Lower leg skin (tissue), 3 donors: ENCODE data around the gene LAMP5.

Source experiments
- POLR2A ChIP-seq, 2 donors: fragments of 450-650 bp; IDR thresholded peaks; one replicate each; pipeline ENCODE4 v1.6.1; 2016 to 2017; ENCODE audit warnings: antibody characterized with exemption in 2 of 2, mild to moderate bottlenecking in 1 of 2, moderate library complexity in 1 of 2
- TF ChIP-seq, protein P1 (sequence below), 3 donors: fragments of 450-650 bp; IDR thresholded peaks; one replicate each; pipeline ENCODE4 v1.5.1; 2016; ENCODE audit warnings: antibody characterized with exemption in 3 of 3, mild to moderate bottlenecking in 3 of 3, moderate library complexity in 2 of 3

DNA sequence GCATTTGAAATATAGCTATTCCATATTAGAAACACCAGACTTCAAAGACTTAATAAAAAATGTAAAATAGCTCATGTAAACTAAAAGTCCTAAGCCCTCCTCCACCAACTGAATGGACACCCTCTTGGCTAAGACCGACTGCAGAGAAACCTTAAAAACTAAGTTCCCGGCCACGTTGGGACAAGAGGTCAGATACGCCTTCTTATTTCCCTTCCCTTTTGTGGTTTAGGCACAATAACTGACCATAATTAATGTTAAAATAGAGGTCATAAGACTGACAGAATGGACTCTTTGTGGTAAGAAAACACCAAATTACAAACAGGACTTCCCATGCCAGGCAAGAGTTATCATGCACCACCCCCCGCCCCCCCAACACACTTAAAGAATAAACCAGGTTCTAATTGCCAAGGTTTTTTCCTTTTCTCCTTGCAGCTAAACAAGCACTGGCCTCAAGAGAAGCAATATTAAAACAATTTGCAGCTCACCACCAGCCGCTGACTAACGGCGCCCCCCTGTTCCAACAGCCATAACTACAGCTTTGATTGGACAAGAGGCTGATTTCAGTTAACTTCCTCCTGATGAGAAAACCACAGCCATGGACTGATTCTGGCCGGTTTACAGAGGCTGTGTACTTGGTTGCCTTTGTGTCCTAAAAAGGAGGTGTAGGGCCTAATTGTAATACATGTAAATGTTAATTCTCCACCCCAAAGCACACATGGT, 10.7 kb upstream of the LAMP5 start:
- TF ChIP-seq, protein P1, sequence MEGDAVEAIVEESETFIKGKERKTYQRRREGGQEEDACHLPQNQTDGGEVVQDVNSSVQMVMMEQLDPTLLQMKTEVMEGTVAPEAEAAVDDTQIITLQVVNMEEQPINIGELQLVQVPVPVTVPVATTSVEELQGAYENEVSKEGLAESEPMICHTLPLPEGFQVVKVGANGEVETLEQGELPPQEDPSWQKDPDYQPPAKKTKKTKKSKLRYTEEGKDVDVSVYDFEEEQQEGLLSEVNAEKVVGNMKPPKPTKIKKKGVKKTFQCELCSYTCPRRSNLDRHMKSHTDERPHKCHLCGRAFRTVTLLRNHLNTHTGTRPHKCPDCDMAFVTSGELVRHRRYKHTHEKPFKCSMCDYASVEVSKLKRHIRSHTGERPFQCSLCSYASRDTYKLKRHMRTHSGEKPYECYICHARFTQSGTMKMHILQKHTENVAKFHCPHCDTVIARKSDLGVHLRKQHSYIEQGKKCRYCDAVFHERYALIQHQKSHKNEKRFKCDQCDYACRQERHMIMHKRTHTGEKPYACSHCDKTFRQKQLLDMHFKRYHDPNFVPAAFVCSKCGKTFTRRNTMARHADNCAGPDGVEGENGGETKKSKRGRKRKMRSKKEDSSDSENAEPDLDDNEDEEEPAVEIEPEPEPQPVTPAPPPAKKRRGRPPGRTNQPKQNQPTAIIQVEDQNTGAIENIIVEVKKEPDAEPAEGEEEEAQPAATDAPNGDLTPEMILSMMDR (IDR thresholded peaks at IDR 0.05): no peak
- no peak for TF ChIP-seq POLR2A (IDR thresholded peaks at IDR 0.05)
